ENCODE data around the gene SNRNP40. TPM values are rescaled to one million over a fixed set of nuclear protein-coding genes. Genes with fewer than 3 reads are reported as not detected.

SNRNP40 gene
- total and polyA plus RNA-seq, 2 donors (not counting 3 experiments of a cell fraction or from before 2014, with no cell fraction given): 66.3 to 78.1 TPM

DNA sequence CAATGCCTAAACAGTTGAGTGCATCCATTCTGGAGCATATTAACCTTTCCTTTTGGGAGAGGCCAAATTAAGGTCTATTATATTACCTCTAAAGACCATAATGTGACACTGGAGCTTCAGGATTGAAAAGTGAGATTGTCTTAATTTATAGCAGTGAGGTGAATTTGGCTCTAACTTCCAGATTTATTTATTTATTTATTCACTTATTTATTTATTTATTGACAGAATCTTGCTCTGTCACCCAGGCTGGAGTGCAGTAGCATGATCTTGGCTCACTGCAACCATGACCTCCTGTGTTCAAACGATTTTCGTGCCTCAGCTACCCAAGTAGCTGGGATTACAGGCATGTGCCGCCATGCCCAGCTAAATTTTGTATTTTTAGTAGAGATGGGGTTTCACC lies 19.3 kb upstream of the SNRNP40 start:
- Histone ChIP-seq H2AFZ (ENCODE audit: low read depth, low read length) (no peak overlapping the region), H3K4me1 (ENCODE audit: control insufficient read depth, extremely low read depth, insufficient read depth, low read length) (no peaks in the 10 kb centered on the region), H3K4me3 (replicated peaks in 1 of 3; ENCODE audit: insufficient read depth in 1 of 3, low read depth in 1 of 3, low read length in 3 of 3) (no peak overlapping the region), H4K20me1 (replicated peaks; ENCODE audit: control insufficient read depth, extremely low read depth, insufficient read depth, low read length) (no peaks in the 10 kb centered on the region), H3K27me3 (ENCODE audit: control insufficient read depth in 2 of 2, insufficient read depth in 2 of 2, low read length in 2 of 2) (no peaks in the 10 kb centered on the region), H3K79me2 (ENCODE audit: control insufficient read depth, insufficient read depth, low read length) (no peaks in the 10 kb centered on the region), H3K9ac (replicated peaks; ENCODE audit: extremely low read depth, insufficient read depth, low read length) (no peak overlapping the region), H3K9me1 (replicated peaks; ENCODE audit: control insufficient read depth, extremely low read depth, insufficient read depth, low read length) (no peaks in the 10 kb centered on the region), H3K36me3 (ENCODE audit: control insufficient read depth in 2 of 2, extremely low read depth in 1 of 2, insufficient read depth in 2 of 2, low read length in 2 of 2) (peaks cover 2 to 10% of the 10 kb centered on the region in 2 experiments), H3K27ac (ENCODE audit: insufficient read depth, low read depth, low read length) (no peak overlapping the region), H3K9me3 (replicated peaks; ENCODE audit: control insufficient read depth, insufficient read depth, low read length) (no peaks in the 10 kb centered on the region), H3K4me2 (ENCODE audit: insufficient read depth, low read length) (no peak overlapping the region)
- TF ChIP-seq, protein P1, sequence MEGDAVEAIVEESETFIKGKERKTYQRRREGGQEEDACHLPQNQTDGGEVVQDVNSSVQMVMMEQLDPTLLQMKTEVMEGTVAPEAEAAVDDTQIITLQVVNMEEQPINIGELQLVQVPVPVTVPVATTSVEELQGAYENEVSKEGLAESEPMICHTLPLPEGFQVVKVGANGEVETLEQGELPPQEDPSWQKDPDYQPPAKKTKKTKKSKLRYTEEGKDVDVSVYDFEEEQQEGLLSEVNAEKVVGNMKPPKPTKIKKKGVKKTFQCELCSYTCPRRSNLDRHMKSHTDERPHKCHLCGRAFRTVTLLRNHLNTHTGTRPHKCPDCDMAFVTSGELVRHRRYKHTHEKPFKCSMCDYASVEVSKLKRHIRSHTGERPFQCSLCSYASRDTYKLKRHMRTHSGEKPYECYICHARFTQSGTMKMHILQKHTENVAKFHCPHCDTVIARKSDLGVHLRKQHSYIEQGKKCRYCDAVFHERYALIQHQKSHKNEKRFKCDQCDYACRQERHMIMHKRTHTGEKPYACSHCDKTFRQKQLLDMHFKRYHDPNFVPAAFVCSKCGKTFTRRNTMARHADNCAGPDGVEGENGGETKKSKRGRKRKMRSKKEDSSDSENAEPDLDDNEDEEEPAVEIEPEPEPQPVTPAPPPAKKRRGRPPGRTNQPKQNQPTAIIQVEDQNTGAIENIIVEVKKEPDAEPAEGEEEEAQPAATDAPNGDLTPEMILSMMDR (IDR thresholded peaks at IDR 0.05; ENCODE audit: extremely low read depth in 1 of 2, insufficient read depth in 1 of 2, low read depth in 1 of 2, low read length in 2 of 2): no peak
- no peak for TF ChIP-seq FOS (IDR thresholded peaks at IDR 0.05; ENCODE audit: borderline replicate concordance, insufficient read depth, low read length)
- TF ChIP-seq EZH2 (IDR thresholded peaks at IDR 0.05; ENCODE audit: borderline replicate concordance, low read depth, low read length, severe bottlenecking): no peak
- TF ChIP-seq GATA2 (IDR thresholded peaks at IDR 0.05; ENCODE audit: insufficient read depth, insufficient read length, low read depth, low read length): no peak
- TF ChIP-seq POLR2A (IDR thresholded peaks at IDR 0.05; ENCODE audit: low read depth, low read length): no peak
- TF ChIP-seq, protein P2, sequence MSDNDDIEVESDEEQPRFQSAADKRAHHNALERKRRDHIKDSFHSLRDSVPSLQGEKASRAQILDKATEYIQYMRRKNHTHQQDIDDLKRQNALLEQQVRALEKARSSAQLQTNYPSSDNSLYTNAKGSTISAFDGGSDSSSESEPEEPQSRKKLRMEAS (IDR thresholded peaks at IDR 0.05; ENCODE audit: insufficient read depth, insufficient read length): no peak
- no peak for TF ChIP-seq JUN (IDR thresholded peaks at IDR 0.05; ENCODE audit: borderline replicate concordance, insufficient read depth, insufficient read length, low read depth)
- intact Hi-C loops (cut with micrococcal nuclease) (no loop called here), dilution Hi-C loops (cut with MboI; ENCODE audit: extremely low pct_ligation_motif_present, low sequenced_read_pairs) (no loop called here)
- DNase-seq (ENCODE audit: low read depth, low spot score) (no peak), FAIRE-seq (no peak)
- CTCF ChIA-PET: interaction anchor here (0.8 to 1.4 kb wide), 2 partner anchors 12 to 130 kb away, joined by 3 read pairs; no protein-coding TSS in a partner anchor
- POLR2A ChIA-PET: no interaction called here
- no TSS peak for BruUV-seq (replicated peaks)
